NCI-H510A treated with DMSO at 0.1 percent for 48 hours (cell line): Measurements from ENCODE around the gene SOX1.

Experiments used
- DNase-seq: peaks from one replicate; lab custom pipeline; 2025; lab: John Stamatoyannopoulos, UW

SOX1 gene

GRCh38 chr13:112067116-112067741, at the start of gene SOX1:
SOX1 (plus strand) TSS chr13:112067149; CDS start chr13:112067659, 510 bp downstream.
- DNase-seq: no peak

DNA sequence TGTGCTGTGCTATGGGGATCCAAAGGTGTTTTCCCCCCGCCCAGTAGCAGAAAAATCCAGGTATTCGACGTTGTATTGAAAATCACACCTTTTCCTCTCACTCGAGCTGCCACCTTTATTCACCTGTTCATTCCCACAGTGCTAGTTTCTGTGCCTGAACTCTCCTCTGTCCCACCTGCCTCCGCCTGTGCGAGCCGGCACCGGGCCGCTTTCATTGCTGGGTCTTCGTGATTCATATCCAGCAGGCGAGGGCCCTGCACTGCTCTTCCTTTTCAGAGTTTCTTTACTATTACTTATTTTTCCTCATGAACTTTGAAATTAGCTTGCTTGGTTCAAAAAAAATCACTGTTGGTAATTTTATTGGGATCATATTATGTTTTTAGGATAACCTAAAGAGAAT, 42.4 kb upstream of the SOX1 start:
- no peak for DNase-seq

DNA sequence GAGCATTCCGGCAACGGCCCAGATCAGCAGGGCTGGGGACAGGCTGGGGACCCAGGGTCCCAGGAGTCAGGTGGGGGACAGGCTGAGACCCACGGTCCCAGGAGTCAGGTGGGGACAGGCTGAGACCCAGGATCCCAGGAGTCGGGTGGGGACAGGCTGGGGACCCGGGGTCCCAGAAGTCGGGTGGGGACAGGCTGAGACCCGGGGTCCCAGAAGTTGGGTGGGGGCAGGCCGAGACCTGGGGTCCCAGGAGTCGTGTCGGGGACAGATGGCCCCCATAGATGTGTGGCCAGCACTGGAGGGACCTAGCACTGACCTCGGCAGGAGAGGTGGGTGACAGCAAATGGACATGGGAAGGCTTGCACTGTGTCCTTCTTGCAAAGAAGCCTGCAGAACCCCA, 39.7 kb upstream of the SOX1 start:
- no peak for DNase-seq

GRCh38 chr13:112028481-112028880, 38.5 kb upstream of the SOX1 start:
- DNase-seq: no peak

- no peak for DNase-seq
These were observed 37.8 kb upstream of the SOX1 start for GRCh38 chr13:112029143-112029542.

DNA sequence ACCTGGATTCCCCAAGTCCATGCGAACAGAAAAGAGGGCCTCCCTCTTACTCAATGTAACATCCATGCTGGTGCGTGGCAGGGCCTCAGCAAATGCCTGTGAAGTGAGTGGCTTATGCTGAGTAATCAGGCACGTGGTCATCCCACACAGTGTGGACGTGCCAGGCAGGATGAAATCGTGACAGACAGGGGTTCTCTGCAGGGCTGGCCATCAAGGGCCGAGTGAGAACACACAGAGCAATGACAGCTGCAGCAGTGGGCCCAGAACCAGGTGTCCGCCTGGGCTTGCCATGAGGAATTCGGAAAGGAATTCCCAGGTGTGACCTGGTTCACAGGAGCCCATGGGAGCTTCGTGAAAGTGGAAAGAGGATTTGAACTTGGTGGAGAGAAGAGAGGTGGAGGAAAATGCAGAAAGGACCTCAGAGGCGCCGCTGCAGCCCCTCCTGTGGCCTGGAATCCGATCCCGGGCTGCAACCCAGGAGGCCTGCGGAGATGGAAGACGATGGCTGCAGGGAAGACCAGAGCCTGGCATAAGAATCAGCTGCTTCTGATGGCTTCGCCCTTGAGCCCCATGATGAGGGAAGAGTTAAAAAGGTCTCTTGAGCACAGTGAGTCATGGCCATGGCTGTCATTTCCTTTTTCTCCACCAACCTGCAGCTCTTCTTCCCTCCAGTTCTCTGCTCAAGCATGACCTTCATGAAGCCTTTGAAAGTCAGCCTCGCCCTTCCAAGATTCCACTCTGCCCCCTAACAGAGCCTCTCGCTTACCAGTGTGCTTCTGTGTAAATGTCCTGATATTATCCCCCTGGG, 34.6 kb upstream of the SOX1 start:
- DNase-seq: peak; percentile 18

DNA sequence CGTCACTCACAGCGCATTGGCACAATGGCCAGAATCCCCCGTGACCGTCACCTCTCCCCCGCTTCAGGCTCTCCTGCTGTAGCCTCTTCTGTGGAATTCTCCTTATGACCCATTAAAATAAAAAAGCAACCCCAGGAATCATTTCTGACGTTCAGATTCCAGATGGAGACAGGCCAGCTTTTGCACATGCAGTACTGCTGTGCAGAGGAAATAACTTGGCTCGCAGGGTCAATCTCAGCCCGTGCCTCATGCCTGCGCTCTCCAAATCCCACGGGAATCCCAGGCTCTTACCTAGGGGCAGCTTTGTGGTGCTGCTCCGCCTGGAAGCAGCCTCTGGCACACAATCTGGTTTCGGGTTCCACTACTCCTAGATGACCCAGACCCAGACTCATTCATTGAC, 32.7 kb upstream of the SOX1 start:
- DNase-seq: no peak

DNA sequence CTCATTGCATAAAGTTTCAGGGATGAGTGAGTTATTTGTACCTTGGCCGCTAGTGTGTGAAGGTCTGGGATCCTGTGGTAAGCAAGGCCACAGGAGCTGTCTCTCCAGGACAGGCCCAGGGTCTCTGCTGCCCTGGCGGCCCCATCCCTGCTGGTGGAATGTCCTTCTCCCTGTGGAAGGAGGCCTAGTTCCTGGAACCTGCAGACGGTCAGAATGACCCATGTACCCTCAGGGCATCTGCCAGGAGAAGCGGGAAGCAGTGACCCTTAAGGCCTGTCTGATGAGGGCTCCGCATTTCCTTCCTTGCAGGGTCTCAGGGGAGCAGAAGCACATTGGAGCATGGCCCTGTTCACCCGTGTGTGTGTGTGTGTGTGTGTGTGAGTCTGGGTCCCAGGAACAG, 32.1 kb upstream of the SOX1 start:
- DNase-seq: no peak

GRCh38 chr13:112042496-112042895, 24.5 kb upstream of the SOX1 start:
- no peak for DNase-seq

DNA sequence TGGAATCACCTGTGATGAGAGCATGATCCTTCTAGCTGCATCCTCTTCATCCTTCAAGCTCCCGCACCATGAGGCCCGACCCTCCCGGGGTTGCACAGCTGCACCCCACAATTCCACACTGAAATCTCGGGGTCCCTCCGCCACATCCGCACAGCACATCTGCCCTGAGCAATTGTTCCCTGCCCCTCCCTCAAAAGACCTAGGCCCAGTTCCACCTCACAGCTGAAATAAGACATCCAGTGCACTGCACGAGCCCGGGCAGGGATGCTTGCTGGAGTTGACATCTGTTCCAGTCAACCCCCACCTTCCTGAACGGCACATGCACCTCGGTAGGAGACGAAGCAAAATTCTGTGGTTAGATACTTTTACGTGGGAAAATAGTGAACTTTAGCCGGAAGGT, 14.7 kb upstream of the SOX1 start:
- DNase-seq: no peak

GRCh38 chr13:112053167-112053743, 13.7 kb upstream of the SOX1 start:
- DNase-seq: no peak

- DNase-seq: no peak
These were observed 13.0 kb upstream of the SOX1 start for GRCh38 chr13:112053744-112054615.

GRCh38 chr13:112054616-112055015, 12.3 kb upstream of the SOX1 start:
- DNase-seq: no peak

- no peak for DNase-seq
These were observed 11.7 kb upstream of the SOX1 start for GRCh38 chr13:112055036-112055914.

DNA sequence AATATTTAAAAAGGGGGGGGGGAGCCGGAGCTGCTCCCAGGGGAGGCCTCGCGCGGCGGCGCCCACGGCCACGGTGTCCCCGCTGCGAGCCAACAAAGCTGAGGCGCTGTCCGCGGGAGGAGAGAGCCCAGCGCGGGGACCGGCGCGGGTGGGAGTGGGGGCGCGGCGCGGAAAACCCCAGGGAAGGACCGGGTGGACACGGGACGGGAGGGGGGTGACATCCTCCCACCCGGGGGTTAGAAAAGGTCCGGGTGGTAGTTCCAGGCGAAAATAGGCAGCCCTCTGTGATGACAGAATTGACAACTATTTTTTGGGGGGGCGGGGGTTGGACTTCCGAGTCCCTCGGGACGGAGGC, 11.1 kb upstream of the SOX1 start:
- no peak for DNase-seq

GRCh38 chr13:112056284-112056727, 10.6 kb upstream of the SOX1 start:
- peak; percentile 48 for DNase-seq

DNA sequence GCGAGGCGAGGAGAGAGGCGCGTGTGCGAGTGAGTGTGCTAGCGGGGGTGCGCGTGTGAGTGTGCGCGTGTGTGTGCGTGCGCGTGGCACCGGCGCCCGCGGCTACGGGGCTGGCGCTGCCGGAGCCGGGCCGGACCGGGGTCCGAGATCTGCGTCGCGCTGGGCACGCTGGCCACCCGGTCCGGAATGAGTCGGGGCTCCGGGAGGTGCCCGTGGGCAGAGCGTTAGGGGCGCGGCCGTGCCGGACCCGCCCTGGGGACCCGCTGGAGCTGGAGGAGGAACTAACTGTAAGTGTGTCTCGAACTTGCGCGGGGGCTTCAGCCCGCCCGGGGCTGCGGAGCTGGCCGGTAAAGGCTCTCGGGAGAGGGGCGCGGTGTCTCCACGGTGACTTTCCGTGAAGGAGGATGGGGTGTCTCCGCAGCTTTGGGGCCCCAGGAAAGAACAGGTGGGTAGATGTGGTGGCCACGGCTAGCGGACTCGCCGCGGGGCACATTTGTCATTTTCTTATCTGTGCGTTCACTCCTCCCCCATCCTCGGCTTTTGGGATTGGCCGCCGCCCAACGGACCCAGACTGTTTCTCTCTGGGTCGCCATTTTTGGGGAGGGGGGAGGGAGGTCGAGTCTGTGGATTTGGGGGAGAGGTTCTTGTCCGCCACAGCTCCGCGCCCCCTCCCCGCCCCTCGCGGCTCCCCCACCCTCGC, 10.1 kb upstream of the SOX1 start:
- peak; percentile 36 for DNase-seq

- no peak for DNase-seq
These were observed 9.6 kb upstream of the SOX1 start for GRCh38 chr13:112057439-112057735.

GRCh38 chr13:112057736-112058518, 9.0 kb upstream of the SOX1 start:
- DNase-seq: peak; percentile 79

DNA sequence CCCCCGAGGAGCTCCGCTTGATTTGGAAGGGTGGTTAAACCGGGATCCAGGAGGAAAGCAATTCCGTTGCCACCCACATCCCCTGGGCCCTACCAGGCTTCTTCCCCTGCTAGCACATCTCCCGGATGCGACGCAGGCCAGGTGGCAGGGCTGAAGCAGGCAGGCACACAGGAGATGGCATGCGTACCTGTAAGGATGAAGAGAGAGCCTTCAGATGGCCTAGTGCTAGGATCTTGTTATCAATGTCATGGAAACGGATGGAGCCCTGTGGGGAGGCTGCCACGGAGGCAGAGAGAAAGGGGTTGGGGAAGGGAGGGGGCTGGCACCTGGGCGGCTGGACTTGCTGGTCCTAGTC, 8.5 kb upstream of the SOX1 start:
- peak; percentile 45 for DNase-seq
